ENCODE data around the gene SACS. TPM values are rescaled to one million over a fixed set of nuclear protein-coding genes. Genes with fewer than 3 reads are reported as not detected.

Gene SACS
- polyA plus RNA-seq, 3 donors = 1.7 to 2.7 (median 2.2) TPM

DNA sequence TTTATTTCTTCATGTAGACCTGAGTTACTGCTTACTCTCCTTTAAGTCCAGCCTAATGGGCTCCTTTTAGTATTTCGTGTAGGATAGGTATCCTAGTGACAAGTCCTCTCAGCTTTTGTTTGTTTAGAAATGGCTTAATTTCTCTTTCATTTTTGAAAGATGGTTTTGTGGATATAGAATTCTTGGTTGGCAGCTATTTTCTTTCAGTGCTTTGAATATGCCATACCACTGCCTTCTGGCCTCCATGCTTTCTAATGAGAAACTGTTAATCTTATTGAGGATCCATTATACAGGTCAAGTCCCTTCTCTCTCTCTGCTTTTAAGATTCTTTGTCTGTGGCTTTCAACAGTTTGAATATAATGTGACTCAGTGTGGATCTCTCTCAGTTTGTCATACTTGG lies 46.8 kb upstream of the SACS start:
- Histone ChIP-seq H3K36me3 (replicated peaks in 1 of 2; ENCODE audit: control insufficient read depth in 1 of 2, insufficient read depth in 2 of 2, low read length in 2 of 2) (no peaks in the 10 kb centered on the region), H3K27me3 (ENCODE audit: control insufficient read depth in 2 of 2, insufficient read depth in 2 of 2, low read length in 2 of 2) (no peaks in the 10 kb centered on the region), H4K20me1 (ENCODE audit: insufficient read depth, low read length) (no peaks in the 10 kb centered on the region), H2AFZ (ENCODE audit: insufficient read depth, low read depth, low read length, poor library complexity, severe bottlenecking) (no peak overlapping the region), H3K9me3 (replicated peaks in 1 of 2; ENCODE audit: control insufficient read depth in 1 of 2, insufficient read depth in 1 of 2, low read length in 2 of 2) (peaks cover 8 to 9% of the 10 kb centered on the region in 2 donors), H3K4me1 (ENCODE audit: control insufficient read depth in 1 of 2, insufficient read depth in 2 of 2, low read length in 2 of 2) (no peaks in the 10 kb centered on the region), H3K79me2 (ENCODE audit: insufficient read depth, low read length) (no peaks in the 10 kb centered on the region), H3K4me3 (replicated peaks in 1 of 3; ENCODE audit: low read depth in 2 of 3, low read length in 3 of 3) (no peak overlapping the region), H3K4me2 (replicated peaks; ENCODE audit: extremely low read depth, low read length, poor library complexity, severe bottlenecking) (no peak overlapping the region), H3K9ac (ENCODE audit: insufficient read depth, low read length, poor library complexity, severe bottlenecking) (no peak overlapping the region), H3K27ac (ENCODE audit: low read depth in 1 of 2, low read length in 2 of 2) (no peak overlapping the region)
- peaks cover 17 to 35% (median 24%) of the 10 kb centered on the region in 7 donors for H3K9me3 Mint-ChIP-seq
- H3K4me1 Mint-ChIP-seq = no peaks in the 10 kb centered on the region
- H3K36me3 Mint-ChIP-seq = no peaks in the 10 kb centered on the region
- TF ChIP-seq CTCF (IDR thresholded peaks at IDR 0.05) = no peak
- no peak overlapping the region for H3K4me3 Mint-ChIP-seq
- intact Hi-C loops (cut with micrococcal nuclease) = no loop called here
- no peak overlapping the region for H3K27ac Mint-ChIP-seq
- WGBS (ENCODE audit: insufficient coverage) = no CpG with 5 or more reads among the region's 1 CpG
- no peak for DNase-seq
- peaks cover 0 to 6% (median 5%) of the 10 kb centered on the region in 3 donors for H3K27me3 Mint-ChIP-seq (ENCODE audit: low read depth in 3 of 3)

GRCh38 chr13:23477101-23477500 lies 43.6 kb upstream of the SACS start:
- H3K4me2 ChIP-seq (replicated peaks; ENCODE audit: extremely low read depth, low read length, poor library complexity, severe bottlenecking) = no peak overlapping the region
- H3K4me3 Mint-ChIP-seq = no peak overlapping the region
- H4K20me1 ChIP-seq (ENCODE audit: insufficient read depth, low read length) = no peaks in the 10 kb centered on the region
- H3K79me2 ChIP-seq (ENCODE audit: insufficient read depth, low read length) = no peaks in the 10 kb centered on the region
- DNase-seq = no peak
- no peaks in the 10 kb centered on the region for H3K36me3 Mint-ChIP-seq
- H3K27me3 Mint-ChIP-seq (ENCODE audit: low read depth in 3 of 3) = peaks cover 0 to 2% (median 0%) of the 10 kb centered on the region in 3 donors
- H3K36me3 ChIP-seq (replicated peaks in 1 of 2; ENCODE audit: control insufficient read depth in 1 of 2, insufficient read depth in 2 of 2, low read length in 2 of 2) = no peaks in the 10 kb centered on the region
- H3K9me3 ChIP-seq (replicated peaks in 1 of 2; ENCODE audit: control insufficient read depth in 1 of 2, insufficient read depth in 1 of 2, low read length in 2 of 2) = peaks cover 8 to 9% of the 10 kb centered on the region in 2 donors
- H3K9me3 Mint-ChIP-seq = peaks cover 17 to 35% (median 23%) of the 10 kb centered on the region in 7 donors
- H3K9ac ChIP-seq (ENCODE audit: insufficient read depth, low read length, poor library complexity, severe bottlenecking) = no peak overlapping the region
- H3K27ac Mint-ChIP-seq = no peak overlapping the region
- H3K27me3 ChIP-seq (ENCODE audit: control insufficient read depth in 2 of 2, insufficient read depth in 2 of 2, low read length in 2 of 2) = no peaks in the 10 kb centered on the region
- TF ChIP-seq CTCF (IDR thresholded peaks at IDR 0.05) = no peak
- intact Hi-C loops (cut with micrococcal nuclease) = no loop called here
- H2AFZ ChIP-seq (ENCODE audit: insufficient read depth, low read depth, low read length, poor library complexity, severe bottlenecking) = no peak overlapping the region
- no peak overlapping the region for H3K27ac ChIP-seq (ENCODE audit: low read depth in 1 of 2, low read length in 2 of 2)
- no peaks in the 10 kb centered on the region for H3K4me1 Mint-ChIP-seq
- H3K4me3 ChIP-seq (replicated peaks in 1 of 3; ENCODE audit: low read depth in 2 of 3, low read length in 3 of 3) = no peak overlapping the region
- H3K4me1 ChIP-seq (ENCODE audit: control insufficient read depth in 1 of 2, insufficient read depth in 2 of 2, low read length in 2 of 2) = no peaks in the 10 kb centered on the region
